HG03108 (cell line): Measurements from ENCODE around the gene CD109.
"Not testable (repeated sequence)": the region's sequence is repeated elsewhere in the genome, so short reads cannot be mapped to it uniquely, and the experiment has no call there.

ENCODE experiments used
- ATAC-seq: cut with Tn5 transposase; IDR thresholded peaks from one replicate; pipeline ENCODE4 v1.9.1; 2021; ENCODE audit warnings: moderate library complexity; ENCODE audit not compliant: unreplicated experiment

CD109 gene

GRCh38 chr6:73695619-73696421, at the start of gene CD109:
CD109 (plus strand) TSS chr6:73696203; CDS start chr6:73696216, 13 bp downstream.
- peak; percentile 53 for ATAC-seq

GRCh38 chr6:73648166-73648565, 47.8 kb upstream of the CD109 start:
- no peak for ATAC-seq

GRCh38 chr6:73649783-73650182, 46.2 kb upstream of the CD109 start:
- no peak for ATAC-seq

- peak; percentile 44 for ATAC-seq
Measured at GRCh38 chr6:73652637-73653570, 43.1 kb upstream of the CD109 start.

- ATAC-seq, result peak; percentile 85
Measured at GRCh38 chr6:73653571-73654424, 42.2 kb upstream of the CD109 start, which contains the start of gene SLC17A5. SLC17A5 (minus strand) TSS chr6:73653992; CDS start chr6:73653886, 106 bp downstream.

GRCh38 chr6:73655341-73655917, 40.6 kb upstream of the CD109 start:
- ATAC-seq, result no peak

GRCh38 chr6:73656531-73657145, 39.4 kb upstream of the CD109 start:
- no peak for ATAC-seq

- no peak for ATAC-seq
Measured at GRCh38 chr6:73657201-73657600, 38.8 kb upstream of the CD109 start.

- no peak for ATAC-seq
Measured at GRCh38 chr6:73664701-73665100, 31.3 kb upstream of the CD109 start.

- ATAC-seq, result peak; percentile 57
Measured at GRCh38 chr6:73665686-73666319, 30.2 kb upstream of the CD109 start.

GRCh38 chr6:73666393-73666792, 29.6 kb upstream of the CD109 start:
- ATAC-seq, result no peak

- no peak for ATAC-seq
Measured at GRCh38 chr6:73667798-73668197, 28.2 kb upstream of the CD109 start.

- no peak for ATAC-seq
Measured at GRCh38 chr6:73669005-73669404, 27.0 kb upstream of the CD109 start.

GRCh38 chr6:73671911-73672685, 23.9 kb upstream of the CD109 start:
- no peak for ATAC-seq

- peak; percentile 90 for ATAC-seq
Measured at GRCh38 chr6:73675466-73676098, 20.4 kb upstream of the CD109 start.

- no peak for ATAC-seq
Measured at GRCh38 chr6:73679009-73679408, 17.0 kb upstream of the CD109 start.

- not testable (repeated sequence) for ATAC-seq
Measured at GRCh38 chr6:73679846-73680245, 16.2 kb upstream of the CD109 start.

GRCh38 chr6:73680289-73680918, 15.6 kb upstream of the CD109 start:
- no peak for ATAC-seq
